ENCODE results near the gene KSR1.
A peak's percentile ranks its signal among the peaks of the same experiment; 100 is the strongest.

The KSR1 gene

DNA sequence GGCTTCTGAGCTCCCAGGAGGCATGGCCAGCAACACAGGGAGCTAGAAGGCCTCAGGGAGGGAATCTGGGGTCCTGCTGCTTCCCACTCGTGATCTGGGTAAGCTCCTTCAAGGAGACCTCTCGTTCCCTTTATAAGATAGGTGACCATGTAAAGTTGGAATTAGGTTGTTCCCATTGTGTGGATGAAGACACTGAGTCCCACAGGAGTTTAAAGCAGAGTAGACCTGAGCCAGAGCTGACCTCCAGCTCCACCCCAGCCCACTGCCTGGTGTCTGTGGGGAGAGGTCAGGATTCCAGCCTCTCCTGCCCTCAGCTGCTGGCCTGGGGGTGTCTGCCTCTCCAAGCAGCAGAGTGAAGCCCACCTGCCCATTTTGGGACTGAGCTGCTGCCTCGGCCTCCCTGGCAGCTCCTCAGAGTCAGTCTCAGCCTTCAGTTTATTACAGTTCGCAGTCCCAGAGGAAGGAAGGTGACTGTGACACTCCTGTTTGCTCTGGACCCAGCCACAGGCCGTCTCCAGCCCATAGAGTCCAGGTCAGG lies 141.6 kb downstream of the KSR1 start:
- no peak for DNase-seq

DNA sequence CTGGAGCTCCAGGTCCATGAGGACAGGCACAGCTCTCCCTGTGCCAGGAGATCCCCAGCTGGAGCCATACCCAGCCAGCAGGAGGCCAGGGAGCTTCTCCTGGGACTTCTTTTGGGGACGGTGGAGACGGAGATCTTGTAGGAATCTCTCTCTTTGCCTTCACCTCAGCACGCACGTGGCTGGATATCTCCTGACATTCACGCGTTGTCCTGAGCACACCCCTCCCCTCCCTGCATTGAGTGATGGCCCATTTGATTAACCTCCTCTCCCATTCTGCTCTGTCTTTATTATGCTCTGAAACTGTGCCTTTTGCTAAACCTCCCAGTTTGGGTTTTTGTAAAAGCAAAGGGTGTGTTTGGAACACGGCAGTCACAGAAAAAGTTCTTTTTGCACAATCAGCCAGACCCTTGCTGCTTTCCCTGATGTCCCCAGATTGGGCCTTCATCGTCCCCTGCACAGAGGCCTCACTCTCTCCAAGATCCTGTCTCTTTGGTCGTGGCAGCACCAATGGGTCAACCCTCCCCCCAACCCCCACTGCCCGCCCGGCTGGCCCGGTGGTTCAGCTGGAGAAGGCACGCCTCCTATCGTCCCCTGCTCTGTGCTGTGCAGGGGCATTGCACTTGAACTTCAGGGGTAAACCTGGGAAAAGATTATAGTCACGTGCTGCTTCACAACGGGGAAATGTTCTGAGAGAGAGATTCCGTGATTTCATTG lies 142.2 kb downstream of the KSR1 start:
- no peak for DNase-seq

DNA sequence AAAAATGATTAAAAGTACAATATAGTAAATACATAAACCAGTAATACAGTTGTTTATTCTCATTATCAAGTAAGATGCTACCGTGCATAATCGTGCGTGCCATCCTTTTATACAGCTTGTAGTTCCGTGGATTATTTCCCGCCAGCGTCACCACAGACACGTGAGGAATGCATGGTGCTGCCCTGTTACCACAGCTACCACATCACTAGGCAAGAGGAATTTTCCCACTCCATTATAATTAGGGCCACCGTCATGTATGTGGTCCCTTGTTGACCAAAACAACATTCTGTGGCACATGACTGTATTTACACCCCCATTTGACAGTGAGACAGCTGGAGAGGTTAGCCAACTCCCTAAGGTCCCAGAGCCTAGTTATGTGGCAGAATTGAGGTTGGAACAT lies 144.2 kb downstream of the KSR1 start:
- no peak for DNase-seq

DNA sequence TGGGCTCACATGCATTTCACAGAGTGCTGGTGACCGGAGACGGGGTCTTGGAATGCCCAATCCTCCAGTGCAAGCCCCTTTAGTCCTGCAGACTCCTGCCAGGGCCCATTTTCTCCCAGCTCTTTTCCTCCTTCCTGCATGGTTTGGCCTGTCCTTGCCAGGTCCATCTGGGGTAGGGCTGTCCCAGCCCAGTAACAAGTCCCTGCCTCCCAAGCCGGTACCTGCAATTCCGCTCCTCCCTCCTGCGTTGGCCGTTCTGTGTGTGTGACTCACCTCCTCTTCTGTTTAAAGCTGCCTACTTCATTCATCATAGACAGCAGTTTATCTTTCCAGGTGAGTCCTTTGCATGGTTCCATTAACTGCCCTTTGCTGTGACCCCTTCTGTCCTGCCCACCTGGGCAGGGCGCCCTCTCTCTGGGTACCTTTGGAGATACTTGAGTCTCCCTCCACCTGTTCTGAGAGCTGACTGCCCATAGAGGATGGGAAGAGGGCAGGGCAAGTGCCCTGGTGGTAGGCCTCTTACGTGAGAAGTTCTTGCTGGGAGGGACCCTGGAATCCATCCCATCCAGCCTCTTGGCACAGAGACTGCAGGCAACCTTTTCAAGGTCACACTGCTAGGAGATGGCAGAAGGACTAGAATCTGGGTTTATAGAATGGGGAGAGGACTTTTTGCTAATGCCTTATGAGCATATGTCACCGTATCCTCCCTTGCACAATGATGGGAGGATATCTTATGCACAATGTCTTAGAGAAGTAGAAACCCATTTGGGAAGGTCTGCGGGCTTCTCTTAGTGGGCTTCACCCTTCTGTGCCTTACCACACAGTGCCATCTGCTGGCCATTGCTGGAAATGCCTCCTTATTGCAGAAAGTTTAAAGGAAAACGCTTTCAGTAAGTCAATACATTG lies 145.1 kb downstream of the KSR1 start:
- peak; percentile 29 for DNase-seq

DNA sequence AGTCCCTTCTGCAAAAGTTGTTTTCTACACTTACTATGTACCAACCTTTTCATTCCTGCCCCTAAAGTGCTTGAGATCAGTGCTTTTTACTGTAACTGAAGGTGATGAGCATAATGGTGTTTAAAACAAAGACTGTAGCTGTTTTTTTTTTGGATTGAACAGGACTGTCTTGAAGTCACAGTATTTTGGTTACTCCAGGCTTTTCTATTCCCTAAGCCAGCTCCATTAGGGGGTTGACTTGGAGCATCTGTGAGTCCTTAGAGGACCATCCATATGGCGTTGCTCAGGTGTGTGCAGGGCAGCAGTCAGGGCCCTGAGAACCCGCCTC lies 145.7 kb downstream of the KSR1 start:
- DNase-seq, result no peak

DNA sequence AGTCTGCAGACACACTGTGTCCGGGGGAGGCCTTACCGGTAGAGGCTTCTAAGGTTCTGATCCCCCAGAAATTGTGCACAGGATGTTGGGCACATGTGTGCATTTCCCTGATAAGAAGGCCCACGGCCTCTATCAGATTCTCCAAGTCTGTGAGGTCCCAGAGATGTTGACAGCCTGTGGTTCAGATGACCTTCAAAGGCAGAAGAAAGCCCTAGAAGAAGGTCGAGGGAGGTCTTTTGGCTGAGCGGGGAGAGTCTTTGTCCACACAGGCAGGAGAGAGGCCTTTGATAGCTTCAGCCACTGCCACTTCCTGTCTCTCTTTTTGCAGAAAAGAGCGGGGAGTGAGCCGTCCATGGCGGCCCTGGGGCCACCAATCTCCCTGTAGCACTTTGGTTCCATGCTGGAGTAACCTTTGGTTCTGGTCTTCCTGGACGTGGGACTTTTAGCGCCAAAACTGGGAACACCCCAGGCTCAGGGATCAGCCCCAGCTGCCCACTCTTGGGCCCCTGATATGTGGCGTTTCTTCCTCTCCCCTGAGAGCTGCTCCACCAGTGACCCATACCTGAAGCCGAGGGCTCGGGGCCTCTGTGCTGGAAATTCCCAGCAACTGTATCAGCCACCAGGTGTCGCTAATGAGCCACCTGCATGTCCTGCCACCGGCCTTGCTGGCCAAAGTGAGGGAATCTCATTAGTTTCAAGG lies 146.6 kb downstream of the KSR1 start:
- peak; percentile 8 for DNase-seq

DNA sequence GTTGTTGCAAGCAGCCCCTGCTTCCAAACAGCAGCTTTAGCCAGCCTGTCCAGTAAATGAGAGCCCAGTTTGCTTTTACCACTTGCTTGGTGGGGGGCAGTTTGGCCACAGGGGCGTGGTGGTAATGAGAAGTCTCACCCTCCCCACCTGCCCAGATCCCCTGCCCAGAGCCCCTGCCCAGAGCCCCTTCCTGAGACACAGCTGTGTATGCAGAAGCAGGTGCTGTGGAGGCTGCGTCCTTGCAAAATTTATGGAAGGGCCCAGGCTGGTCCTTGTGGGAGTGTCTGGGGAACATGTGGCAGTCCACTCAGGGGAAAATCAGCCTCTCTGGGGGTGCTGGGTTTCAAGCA lies 147.1 kb downstream of the KSR1 start:
- no peak for DNase-seq

DNA sequence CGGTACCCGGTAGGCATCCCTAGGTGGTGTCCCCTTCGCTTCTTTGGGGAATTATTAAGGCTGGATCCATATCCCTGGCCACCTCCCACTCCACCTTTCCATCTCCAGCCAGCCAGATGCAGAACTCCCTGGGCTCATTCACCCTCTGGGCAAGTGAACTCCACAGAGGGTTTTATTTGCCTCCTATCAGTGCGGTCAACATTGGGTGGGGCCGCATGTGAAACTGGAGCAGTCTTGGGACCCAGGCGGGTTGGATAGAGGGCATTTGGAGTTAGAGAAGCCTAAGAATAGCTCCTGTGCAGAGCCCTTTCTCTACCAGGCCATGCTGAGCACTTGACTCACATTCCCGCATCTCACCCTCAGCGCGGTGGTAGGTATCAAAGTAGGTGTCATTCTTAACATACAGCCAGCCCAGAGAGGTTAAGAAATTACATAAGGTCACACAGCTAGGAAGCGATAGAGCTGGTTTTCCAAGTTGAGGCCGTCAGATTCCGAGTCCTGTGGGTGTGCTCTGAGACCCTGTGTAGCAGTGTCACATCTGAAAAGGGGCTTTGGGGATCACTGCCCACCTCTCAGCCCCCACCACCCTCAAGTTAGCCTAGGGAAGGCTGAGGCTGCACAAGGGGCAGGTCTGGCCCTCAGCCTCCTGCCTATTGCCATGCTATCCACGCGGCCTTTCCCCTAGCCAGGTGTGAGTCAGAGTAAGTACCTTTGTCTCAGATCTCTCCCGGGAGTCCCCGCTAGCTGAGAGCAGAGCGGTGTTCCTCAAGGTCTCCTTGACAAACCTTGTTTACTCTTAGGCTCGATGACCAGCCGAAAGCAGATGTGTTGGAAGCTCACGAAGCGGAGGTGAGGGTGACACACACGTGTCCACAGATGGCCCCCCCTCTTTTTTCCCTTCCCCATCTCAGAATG lies 147.9 kb downstream of the KSR1 start:
- no peak for DNase-seq

DNA sequence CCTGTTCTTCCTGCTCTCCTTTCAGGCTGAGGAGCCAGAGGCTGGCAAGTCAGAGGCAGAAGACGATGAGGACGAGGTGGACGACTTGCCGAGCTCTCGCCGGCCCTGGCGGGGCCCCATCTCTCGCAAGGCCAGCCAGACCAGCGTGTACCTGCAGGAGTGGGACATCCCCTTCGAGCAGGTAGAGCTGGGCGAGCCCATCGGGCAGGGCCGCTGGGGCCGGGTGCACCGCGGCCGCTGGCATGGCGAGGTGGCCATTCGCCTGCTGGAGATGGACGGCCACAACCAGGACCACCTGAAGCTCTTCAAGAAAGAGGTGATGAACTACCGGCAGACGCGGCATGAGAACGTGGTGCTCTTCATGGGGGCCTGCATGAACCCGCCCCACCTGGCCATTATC lies 149.2 kb downstream of the KSR1 start:
- no peak for DNase-seq

DNA sequence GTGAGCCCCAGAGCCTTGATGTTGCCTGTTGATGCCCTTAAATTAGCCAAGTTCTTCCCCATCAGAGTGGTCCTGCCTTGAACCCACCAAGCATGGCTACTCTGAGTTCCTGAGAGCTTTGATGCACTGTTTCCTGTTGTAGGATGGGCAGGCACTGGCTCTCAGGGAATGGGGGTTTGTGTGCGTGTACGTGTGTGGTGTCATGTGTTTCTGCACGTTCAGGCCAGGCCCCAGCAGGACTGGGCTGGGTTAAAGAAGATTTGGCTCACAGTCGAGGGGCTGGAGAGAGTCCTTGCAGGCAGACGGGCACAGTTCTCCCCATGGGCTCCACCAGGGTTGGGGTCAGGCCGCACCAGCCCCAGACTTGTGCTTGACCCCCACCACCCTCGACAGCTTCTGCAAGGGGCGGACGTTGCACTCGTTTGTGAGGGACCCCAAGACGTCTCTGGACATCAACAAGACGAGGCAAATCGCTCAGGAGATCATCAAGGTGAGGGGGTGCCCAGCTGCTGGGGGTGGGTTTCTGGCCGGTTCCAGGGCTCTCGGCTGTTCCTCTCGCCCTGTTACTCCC lies 151.4 kb downstream of the KSR1 start:
- DNase-seq, result no peak

DNA sequence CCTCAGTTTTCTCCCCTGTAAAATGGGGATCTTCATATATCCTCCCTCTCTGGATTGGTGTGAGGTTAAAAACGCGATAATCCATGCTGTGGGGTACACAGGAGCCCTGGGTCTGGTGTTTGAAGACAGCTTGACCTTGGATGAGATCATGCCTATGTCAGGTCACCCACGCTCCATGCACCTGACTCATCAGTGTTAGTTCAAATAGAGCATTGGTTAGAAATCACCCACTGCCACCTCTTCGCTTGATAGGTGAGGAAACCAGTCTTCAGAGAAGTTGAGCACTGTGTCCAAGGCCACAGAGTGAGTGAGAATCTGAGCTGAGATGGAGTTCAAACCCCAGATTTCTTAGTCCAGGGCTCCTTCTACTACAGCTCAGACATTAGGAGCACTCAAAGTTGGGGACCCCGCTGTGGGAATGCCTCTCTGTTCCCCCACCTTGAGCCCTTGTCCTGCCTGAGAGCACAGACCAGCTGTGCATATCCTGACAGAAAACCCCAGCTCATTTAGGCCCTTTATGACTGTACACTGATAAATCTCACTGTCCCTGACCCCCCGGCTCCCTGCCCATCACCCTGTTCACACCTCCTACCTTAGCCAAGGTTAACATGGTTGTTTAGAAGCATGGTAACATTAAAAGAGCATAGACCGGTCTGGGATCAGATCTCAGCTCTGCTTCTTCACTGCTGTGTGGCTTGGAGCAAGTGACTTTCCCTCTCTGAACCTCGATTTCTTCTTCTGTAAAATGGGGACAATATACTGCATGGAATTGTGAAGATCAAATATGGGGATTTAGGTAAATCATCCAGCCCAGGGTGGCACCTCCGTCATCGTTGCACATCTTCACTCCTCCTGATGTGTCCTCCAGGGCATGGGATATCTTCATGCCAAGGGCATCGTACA lies 152.3 kb downstream of the KSR1 start:
- no peak for DNase-seq

DNA sequence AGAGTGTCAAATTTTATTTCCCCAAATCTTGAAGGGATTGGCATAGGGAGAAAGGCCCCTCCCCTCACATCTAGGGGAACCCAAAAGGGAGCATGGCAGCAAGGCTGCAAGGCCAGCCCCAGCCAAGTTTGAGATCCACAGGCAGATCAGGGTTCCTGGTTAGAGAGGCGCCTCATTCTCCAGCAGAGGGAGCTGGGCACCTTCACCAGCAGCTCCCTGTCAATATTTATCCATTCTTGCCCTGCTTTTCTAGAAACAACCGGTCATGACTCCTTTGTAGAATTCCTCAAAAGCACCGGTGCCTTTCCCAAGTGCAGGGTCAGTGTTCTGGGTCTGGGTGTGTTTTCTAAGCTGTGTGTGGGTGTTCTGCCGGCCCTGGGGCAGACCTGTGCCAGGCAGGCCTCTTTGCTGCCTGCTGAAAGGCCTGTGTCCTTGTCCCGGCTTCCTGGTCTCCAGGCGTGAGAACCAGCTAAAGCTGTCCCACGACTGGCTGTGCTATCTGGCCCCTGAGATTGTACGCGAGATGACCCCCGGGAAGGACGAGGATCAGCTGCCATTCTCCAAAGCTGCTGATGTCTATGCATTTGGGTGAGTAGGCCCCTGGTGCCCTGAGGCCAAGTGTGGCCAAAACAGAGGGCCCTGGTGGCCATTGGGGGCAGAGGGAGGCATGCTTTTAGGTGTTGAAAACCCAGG lies 153.5 kb downstream of the KSR1 start:
- DNase-seq, result no peak

DNA sequence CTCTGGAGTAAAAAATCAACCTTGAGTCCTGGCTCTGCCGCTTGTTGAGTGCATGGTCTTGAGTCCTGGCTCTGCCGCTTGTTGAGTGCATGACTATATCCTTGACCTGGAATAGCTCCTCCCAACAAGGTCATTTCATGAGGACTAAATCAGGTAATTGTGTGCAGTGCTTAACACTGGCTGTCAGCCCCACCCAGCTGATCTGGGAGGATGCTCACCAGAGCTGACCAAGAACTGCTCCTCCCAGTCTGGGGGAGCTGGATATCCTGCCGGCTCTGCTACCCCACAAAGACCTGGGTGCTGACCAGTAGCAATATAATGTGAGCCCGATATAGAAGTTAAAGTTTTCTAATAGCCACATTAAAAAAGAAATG lies 154.0 kb downstream of the KSR1 start:
- DNase-seq, result no peak

DNA sequence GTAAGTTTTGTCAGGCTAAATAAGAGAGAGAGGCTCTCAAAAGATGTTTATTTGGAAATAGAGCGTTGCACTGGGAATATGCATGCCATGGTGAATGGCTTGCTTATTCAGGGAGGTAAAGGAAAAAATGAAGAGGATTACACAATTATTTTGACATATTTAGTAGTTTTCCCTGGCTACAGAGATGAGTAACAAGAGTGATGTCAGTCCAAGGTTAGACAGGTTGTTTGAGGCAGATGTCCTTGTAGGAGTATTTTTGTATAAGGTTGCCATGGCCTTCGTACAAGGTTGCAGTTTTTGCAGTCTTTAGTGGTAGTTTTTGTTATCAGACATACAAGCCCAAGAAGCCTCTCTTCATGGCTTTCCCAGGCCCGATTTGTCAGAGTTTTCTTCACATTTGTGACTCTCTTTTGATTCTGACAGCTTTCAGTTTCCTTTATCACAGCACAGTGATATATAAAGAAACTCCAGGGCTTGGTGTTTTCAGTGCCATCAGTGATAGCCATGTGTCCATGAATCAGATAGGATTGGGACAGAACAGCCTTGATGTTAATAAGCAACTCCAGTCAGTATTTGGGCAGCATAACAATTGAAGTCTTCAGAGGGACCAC lies 156.0 kb downstream of the KSR1 start:
- DNase-seq, result no peak

DNA sequence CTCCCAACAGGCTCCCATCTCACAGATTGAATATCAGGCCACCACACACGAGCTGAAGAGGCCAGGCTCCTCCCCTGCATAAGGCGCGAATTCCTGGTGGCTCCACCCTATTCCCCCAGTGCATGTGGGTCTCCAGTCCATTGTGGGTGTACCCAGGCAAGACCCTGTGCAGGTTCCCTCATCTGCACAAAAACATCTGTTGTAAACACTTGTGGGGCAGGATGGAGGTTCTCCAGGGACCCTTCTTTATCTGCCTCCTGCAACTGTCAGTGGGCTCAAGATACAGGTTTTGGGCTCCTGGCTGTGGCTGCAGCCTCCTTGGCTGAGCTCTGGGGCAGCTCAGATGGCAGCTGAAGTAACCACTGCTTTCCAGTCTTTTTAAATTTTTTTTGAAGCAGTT lies 157.2 kb downstream of the KSR1 start:
- DNase-seq, result no peak

DNA sequence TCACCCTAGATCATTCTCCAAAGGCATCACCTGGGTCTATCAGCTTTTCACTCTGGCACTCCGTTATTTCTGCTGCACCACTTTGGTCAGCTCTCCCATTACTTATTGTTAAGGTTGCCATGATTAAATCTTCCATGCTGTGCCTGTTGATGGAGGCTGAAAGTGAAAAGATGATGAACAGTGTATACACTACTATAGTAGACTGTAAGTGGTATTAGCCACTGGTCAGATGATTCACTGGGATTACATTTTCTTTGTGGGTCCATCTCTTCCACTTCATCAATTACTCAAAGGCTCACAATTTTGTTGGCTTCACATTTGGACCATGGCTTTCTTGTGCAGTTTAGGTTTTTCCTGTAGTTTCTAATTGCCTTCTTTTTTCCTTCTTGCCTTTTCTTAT lies 158.9 kb downstream of the KSR1 start:
- DNase-seq, result no peak

DNA sequence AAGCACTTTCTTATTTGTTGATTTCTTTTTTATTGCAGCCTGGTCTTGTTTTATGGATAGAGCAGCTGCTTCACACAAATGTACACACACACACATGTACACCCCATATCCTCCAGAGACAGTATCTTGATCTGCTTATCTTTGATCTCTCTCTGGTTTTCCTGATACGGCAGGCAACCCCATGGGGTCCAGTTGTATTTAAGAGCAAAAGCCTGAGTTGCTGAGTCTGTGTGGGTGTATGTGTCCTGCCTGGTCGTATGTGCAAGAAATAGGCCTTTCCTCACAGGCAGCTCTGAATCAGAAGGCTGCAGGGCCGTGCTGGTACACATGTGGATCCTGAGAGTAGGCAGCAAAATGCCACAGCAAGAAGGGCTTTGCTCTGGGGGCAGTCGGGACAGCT lies 160.2 kb downstream of the KSR1 start:
- DNase-seq, result no peak

DNA sequence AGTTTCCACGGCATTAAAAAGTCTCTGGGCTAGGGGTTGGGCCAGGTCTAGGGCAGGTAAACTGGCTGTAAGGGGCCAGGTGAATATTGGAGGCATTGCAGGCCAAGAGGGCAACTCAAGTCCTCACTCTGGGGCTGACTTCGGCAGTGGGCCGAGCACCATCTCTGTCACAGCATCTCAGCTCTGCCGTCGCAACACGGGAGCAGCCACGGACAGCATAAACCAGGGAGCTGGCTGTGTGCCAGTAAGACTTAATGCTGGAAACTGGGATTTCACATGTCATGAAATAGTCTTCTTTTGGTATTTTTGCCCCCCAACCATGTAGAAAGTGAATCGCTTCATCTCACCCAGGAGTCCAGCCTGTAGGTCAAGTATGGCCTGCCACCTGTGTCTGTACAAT lies 162.2 kb downstream of the KSR1 start:
- DNase-seq, result no peak

DNA sequence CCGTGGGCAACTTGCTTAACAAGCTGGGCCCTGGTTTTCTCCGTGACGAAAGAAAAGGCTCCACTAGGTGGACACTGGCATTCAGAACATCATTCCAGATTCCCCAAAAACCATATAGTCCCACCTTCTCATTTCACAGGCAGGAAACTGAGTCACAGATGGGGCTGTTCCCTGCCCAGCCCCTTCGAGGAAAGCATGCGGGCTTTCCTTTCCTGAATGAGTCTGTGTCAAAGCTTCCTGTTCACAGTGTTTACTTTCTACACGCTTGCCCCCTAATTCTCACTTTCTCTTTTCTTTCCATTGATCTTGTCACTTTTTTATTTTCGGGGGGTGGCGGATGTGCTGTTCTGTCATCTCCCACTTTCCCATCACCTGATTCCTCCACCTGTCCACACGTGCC lies 164.5 kb downstream of the KSR1 start:
- no peak for DNase-seq

DNA sequence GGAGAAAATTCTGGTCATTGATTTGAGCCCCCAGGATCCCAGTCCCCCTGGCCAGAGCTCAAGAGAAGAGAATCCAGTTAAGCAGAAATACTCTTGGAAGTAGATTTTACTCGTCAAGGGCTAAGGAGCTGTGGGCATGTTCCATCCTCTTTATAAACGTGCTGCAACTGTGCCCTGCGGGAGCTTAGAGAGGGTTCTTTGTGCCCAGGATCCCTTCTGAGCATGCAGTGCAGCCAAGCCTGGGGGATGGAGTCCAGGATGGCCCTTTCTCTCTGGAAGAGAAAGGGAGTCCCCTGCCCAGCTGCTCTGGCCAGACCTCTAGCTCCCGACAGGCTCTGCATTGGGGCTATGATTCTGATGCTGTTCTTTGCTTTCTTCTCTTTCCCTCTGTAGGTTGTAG lies 165.3 kb downstream of the KSR1 start:
- DNase-seq, result no peak
